Gastrocnemius medialis (tissue), 4 donors: ENCODE measurements around the gene SEPTIN5. TPM values are rescaled to one million over a fixed set of nuclear protein-coding genes. Genes with fewer than 3 reads are reported as not detected.

ENCODE experiments used
- ATAC-seq, 2 donors: fragments of 150-250 bp; one replicate each; pipeline ENCODE4 v1.9.1; 2016
- DNase-seq, 2 donors: peaks; one replicate each; pipeline ENCODE4 v3.0.0-alpha.2; 2019
- H3K27ac ChIP-seq, 4 donors: fragments of 200-600 bp; sonication (generic); 1 replicate in 1 of 4; 2 replicates in 3 of 4; pipeline ENCODE4 v1.5.1; 2016 to 2018; ENCODE audit warnings: mild to moderate bottlenecking in 2 of 4, moderate library complexity in 1 of 4
- H3K27me3 ChIP-seq, 3 donors: fragments of 200-600 bp; sonication (generic) in 2 of 3; 1 replicate in 1 of 3; 2 replicates in 2 of 3; pipeline versions ENCODE4 v1.5.1 to v1.6.0; 2016 to 2019; ENCODE audit warnings: mild to moderate bottlenecking in 1 of 3, moderate library complexity in 1 of 3
- H3K36me3 ChIP-seq, 2 donors: fragments of 200-600 bp; sonication (generic) in 1 of 2; one replicate each; pipeline ENCODE4 v1.5.1; 2017 to 2018
- H3K4me1 ChIP-seq, 2 donors: fragments of 200-600 bp; sonication (generic) in 1 of 2; one replicate each; pipeline ENCODE4 v1.5.1; 2016 to 2017; ENCODE audit warnings: mild to moderate bottlenecking in 2 of 2
- H3K4me3 ChIP-seq, 4 donors: fragments of 200-600 bp; sonication (generic) in 3 of 4; 1 replicate in 1 of 4; 2 replicates in 3 of 4; pipeline ENCODE4 v1.5.1; 2016 to 2019; ENCODE audit warnings: mild to moderate bottlenecking in 2 of 4
- H3K9me3 ChIP-seq, 3 donors: fragments of 200-600 bp; sonication (generic) in 2 of 3; 1 replicate in 1 of 3; 2 replicates in 2 of 3; pipeline ENCODE4 v1.5.1; 2016 to 2019
- POLR2A ChIP-seq, 2 donors: fragments of 450-650 bp; IDR thresholded peaks; one replicate each; pipeline ENCODE4 v1.6.1; 2017; ENCODE audit warnings: antibody characterized with exemption in 2 of 2, mild to moderate bottlenecking in 2 of 2, moderate library complexity in 2 of 2
- in situ Hi-C, 4 donors: fragments of 200-750 bp; cut with MboI; loops; one replicate each; pipeline versions ENCODE4 v1.15.0 to v1.8.0; 2017; ENCODE audit warnings: low sequenced_read_pairs in 4 of 4
- intact Hi-C: fragments of 100-400 bp; cut with DNase I; formaldehyde crosslinking; loops from one replicate; pipeline ENCODE4 v1.15.1; 2023; ENCODE audit warnings: low total_unique reads
- total RNA-seq, 4 donors: library from RNA; depleted of rRNA; stranded (reverse); fragments of >200 nt; gene quantifications; one replicate each; pipeline versions ENCODE4 v1.1.0 to v1.2.3, GENCODE V29; 2016
- TF ChIP-seq, protein P1 (sequence below), 5 experiments: fragments of 450-650 bp in 3 of 5; fragments of 200-600 bp in 2 of 5; sonication (generic) in 2 of 5; IDR thresholded peaks in 4 of 5; conservative IDR thresholded peaks in 1 of 5; 1 replicate in 4 of 5; 2 replicates in 1 of 5; pipeline ENCODE4 v1.5.1; 2016 to 2019; ENCODE audit warnings: antibody characterized with exemption in 5 of 5, mild to moderate bottlenecking in 3 of 5, moderate library complexity in 3 of 5

SEPTIN5 gene
- total RNA-seq, 4 donors from 2014 or later: 5.0 to 15.9 (median 10.2) TPM

DNA sequence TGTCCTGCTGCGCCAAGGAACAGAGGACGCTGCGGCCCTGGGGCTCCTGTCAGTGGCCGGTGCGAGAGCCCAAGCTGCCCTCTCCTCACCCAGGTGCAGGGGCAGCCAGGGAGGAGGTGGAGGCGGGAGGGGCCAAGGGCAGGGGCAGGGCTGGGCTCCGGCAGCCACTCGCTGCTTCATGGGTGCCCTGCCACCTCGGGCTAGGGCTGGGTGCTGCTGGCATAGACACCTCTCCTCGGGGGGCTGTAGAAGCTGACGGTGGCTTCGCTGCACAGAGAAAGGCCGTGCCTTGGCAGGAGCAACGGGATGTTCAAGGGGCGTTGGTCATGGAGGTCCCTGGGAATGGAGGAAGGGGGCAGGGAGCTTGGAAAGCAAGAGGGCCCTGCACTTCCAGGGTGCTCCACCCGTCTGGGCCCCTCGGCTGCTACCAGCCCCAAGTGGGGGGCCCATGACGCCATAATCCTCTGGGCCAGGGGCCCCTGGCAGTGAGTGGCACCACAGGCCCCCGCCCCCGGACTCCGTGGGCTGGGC lies 44.7 kb downstream of the SEPTIN5 start:
- TF ChIP-seq POLR2A (IDR thresholded peaks at IDR 0.05): no peak
- TF ChIP-seq, protein P1, sequence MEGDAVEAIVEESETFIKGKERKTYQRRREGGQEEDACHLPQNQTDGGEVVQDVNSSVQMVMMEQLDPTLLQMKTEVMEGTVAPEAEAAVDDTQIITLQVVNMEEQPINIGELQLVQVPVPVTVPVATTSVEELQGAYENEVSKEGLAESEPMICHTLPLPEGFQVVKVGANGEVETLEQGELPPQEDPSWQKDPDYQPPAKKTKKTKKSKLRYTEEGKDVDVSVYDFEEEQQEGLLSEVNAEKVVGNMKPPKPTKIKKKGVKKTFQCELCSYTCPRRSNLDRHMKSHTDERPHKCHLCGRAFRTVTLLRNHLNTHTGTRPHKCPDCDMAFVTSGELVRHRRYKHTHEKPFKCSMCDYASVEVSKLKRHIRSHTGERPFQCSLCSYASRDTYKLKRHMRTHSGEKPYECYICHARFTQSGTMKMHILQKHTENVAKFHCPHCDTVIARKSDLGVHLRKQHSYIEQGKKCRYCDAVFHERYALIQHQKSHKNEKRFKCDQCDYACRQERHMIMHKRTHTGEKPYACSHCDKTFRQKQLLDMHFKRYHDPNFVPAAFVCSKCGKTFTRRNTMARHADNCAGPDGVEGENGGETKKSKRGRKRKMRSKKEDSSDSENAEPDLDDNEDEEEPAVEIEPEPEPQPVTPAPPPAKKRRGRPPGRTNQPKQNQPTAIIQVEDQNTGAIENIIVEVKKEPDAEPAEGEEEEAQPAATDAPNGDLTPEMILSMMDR (IDR thresholded peaks at IDR 0.05 in 4 of 5, conservative IDR thresholded peaks at IDR 0.05 in 1 of 5): no peak
- intact Hi-C loops (no loop called here), in situ Hi-C loops (no loop called here)
- Histone ChIP-seq H3K27me3 (peaks cover 32 to 50% (median 37%) of the 10 kb centered on the region in 3 donors), H3K4me1 (peaks cover 4% of the 10 kb centered on the region in 2 donors), H3K4me3 (no peak overlapping the region), H3K36me3 (no peaks in the 10 kb centered on the region), H3K9me3 (no peaks in the 10 kb centered on the region), H3K27ac (no peak overlapping the region)
- DNase-seq (no peak), ATAC-seq (no peak)

DNA sequence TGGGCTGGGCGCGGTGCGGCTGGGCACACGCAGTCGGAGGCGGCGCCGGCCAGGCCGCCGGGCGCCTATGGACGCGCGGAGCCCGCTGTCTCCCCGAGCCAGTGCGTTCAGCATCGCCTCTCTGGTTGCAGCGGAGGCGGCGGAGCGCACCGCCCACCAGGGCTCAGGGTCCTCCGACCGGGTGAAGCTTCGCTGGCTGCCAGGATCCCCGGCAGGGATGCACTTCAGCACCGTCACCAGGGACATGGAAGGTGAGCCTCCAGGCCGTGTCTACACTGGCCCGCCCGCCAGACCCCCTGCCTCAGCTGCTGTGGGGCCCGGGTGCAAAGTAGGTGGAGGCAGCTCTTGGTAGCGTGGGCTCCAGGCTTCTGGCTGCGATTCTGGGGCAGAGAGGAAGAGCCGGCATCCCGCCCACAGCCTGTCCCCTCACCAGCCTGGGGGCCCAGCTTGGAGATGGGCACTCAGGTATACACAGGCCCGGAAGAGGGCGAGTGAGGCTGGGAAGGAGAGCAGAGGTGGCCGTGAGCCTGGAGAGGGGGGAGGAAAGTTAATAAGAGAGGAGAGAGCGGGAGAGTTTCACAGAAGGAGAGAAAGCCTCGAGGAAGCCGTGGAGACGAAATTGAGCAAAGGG lies 45.2 kb downstream of the SEPTIN5 start:
- DNase-seq: no peak
- ATAC-seq: no peak
- Histone ChIP-seq H3K36me3 (no peaks in the 10 kb centered on the region), H3K27ac (no peak overlapping the region), H3K4me3 (no peak overlapping the region), H3K27me3 (peaks cover 28 to 49% (median 32%) of the 10 kb centered on the region in 3 donors), H3K9me3 (no peaks in the 10 kb centered on the region), H3K4me1 (peaks cover 4% of the 10 kb centered on the region in 2 donors)
- TF ChIP-seq POLR2A (IDR thresholded peaks at IDR 0.05): no peak
- TF ChIP-seq, protein P1 (IDR thresholded peaks at IDR 0.05 in 4 of 5, conservative IDR thresholded peaks at IDR 0.05 in 1 of 5): no peak
- in situ Hi-C loops: no loop called here
- intact Hi-C loops: no loop called here

DNA sequence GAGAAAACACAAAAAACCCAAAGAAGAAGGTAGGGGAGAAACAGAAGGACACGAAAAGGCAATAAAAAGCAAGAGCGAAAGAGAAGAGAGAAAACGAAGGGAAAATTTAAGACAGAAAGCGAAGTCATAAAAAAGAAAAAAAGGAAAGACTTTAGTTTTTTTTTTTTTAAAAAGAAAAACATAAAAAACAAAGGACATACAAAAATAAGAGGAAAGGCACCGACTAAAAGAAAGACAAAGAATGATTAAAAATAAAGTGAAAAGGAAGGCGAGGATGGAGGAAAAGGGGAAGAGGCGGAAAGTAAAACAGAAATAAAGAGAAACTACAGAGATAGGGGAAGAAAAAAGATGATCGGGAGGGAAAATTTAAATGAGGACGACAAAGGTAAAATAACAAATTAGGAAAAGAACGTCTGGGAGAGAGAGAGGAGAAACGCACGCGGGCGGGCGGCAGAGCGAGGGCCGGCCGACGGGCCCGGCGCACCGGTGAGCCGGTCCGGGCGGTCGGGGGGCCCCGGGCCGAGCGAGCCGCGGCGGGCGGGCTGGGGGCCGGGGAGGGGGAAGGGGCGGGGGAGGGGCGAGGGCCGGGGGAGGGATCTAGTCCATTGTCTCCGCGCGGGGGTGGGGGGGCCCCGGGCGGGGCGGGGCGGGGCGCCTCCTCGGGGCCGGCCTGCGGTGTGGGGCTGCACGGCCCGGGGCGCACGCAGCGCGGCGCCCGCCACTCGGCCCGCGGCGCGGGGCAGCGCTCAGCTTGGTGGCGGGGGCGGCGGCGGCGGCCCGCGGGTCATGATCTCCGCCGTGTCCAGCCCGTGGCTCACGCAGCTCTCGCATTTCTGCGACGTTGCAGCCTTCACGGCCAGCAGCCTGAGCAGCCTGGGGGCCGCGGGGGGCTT lies 46.0 kb downstream of the SEPTIN5 start, which contains the start of gene TBX1:
Gene TBX1, plus strand, starts transcription at position 721 of the 893 bp plus-strand sequence. Its CDS starts 66 bp downstream, at position 787.
- Histone ChIP-seq H3K4me3 (peak within 1 kb of the TSS; percentile 51 to 54 (median 53)), H3K36me3 (no peaks in the 10 kb centered on the region), H3K27me3 (peaks cover 23 to 44% (median 24%) of the 10 kb centered on the region in 3 donors), H3K4me1 (peaks cover 4% of the 10 kb centered on the region in 2 donors), H3K27ac (peak within 1 kb of the TSS; percentile 79 to 81 (median 80)), H3K9me3 (no peaks in the 10 kb centered on the region)
- TF ChIP-seq, protein P1 (IDR thresholded peaks at IDR 0.05 in 4 of 5, conservative IDR thresholded peaks at IDR 0.05 in 1 of 5): no peak
- TF ChIP-seq POLR2A (IDR thresholded peaks at IDR 0.05): peak; percentile 72 to 78
- ATAC-seq (peak; percentile 19 to 50), DNase-seq (no peak)
- in situ Hi-C loops (no loop called here), intact Hi-C loops (no loop called here)

DNA sequence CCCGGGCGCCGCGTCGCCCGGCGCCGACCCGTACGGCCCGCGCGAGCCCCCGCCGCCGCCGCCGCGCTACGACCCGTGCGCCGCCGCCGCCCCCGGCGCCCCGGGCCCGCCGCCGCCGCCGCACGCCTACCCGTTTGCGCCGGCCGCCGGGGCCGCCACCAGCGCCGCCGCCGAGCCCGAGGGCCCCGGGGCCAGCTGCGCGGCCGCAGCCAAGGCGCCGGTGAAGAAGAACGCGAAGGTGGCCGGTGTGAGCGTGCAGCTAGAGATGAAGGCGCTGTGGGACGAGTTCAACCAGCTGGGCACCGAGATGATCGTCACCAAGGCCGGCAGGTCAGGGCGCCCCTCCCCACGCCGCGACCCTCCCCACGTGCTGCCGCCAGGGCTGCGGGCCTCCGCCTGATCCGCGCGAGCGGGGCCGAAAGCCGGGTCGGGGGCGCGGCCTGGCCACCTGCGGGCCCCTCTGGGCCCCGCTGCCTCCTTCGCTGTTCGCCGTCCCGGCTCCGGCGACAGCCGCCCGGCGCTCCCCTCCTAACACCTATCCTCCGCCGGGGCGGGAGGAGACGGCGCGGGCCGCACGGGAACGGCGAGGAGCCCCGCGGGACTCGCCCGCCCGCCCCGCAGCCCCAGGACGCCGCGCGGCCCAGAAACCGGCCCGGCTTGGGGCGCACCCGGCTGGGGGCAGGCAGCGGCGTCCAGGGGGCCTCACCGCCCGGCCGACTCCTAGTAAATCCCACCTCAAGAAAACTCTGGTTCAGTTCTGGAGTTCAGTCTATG lies 46.8 kb downstream of the SEPTIN5 start:
- peak; percentile 25 to 35 for ATAC-seq

More for the DNA sequence above, 46.8 kb downstream of the SEPTIN5 start:
- no peak for DNase-seq
- Histone ChIP-seq H3K4me3 (peak overlapping the region; percentile 51 to 54 (median 53)), H3K9me3 (no peaks in the 10 kb centered on the region), H3K36me3 (no peaks in the 10 kb centered on the region), H3K27me3 (peaks cover 15 to 41% (median 16%) of the 10 kb centered on the region in 3 donors), H3K27ac (peak overlapping the region; percentile 79 to 81 (median 80)), H3K4me1 (peaks cover 0 to 4% of the 10 kb centered on the region in 2 donors)
- in situ Hi-C loops: no loop called here
- intact Hi-C loops: no loop called here
- no peak for TF ChIP-seq POLR2A (IDR thresholded peaks at IDR 0.05)
- TF ChIP-seq, protein P1 (IDR thresholded peaks at IDR 0.05 in 4 of 5, conservative IDR thresholded peaks at IDR 0.05 in 1 of 5): no peak
